IPS-15b (cell line): ENCODE data around the gene DMXL2.
"Not testable (repeated sequence)": the region's sequence is repeated elsewhere in the genome, so short reads cannot be mapped to it uniquely, and the experiment has no call there.

ENCODE experiments used
- H3K27me3 ChIP-seq: one replicate; pipeline ENCODE4 v1.6.1; 2013; ENCODE audit warnings: low read length; ENCODE audit not compliant: control insufficient read depth, insufficient read depth
- H3K36me3 ChIP-seq: one replicate; pipeline ENCODE4 v1.6.1; 2013; ENCODE audit warnings: low read length; ENCODE audit not compliant: control insufficient read depth, insufficient read depth
- H3K4me1 ChIP-seq: one replicate; pipeline ENCODE4 v1.6.1; 2013; ENCODE audit warnings: mild to moderate bottlenecking, low read length; ENCODE audit not compliant: control insufficient read depth, insufficient read depth
- H3K4me3 ChIP-seq: one replicate; pipeline ENCODE4 v1.5.1; 2013; ENCODE audit warnings: low read depth, low read length
- H3K9ac ChIP-seq: one replicate; pipeline ENCODE4 v1.6.1; 2013; ENCODE audit warnings: low read depth, mild to moderate bottlenecking, low read length
- H3K9me3 ChIP-seq: one replicate; pipeline ENCODE4 v1.6.1; 2013; ENCODE audit warnings: mild to moderate bottlenecking, low read length; ENCODE audit not compliant: control insufficient read depth, insufficient read depth

Gene DMXL2

GRCh38 chr15:51622604-51623370 is at the start of gene DMXL2:
DMXL2 (minus strand) TSS chr15:51622771; CDS start chr15:51622545, 226 bp downstream.
- H3K4me3 ChIP-seq, result peak within 1 kb of the TSS; percentile 98
- peaks cover 9% of the 10 kb centered on the region for H3K4me1 ChIP-seq
- H3K9ac ChIP-seq, result peak within 1 kb of the TSS; percentile 70
- H3K9me3 ChIP-seq, result no peaks in the 10 kb centered on the region
- H3K36me3 ChIP-seq, result no peaks in the 10 kb centered on the region
- peaks cover 24% of the 10 kb centered on the region for H3K27me3 ChIP-seq

GRCh38 chr15:51672155-51672687 is 49.6 kb upstream of the DMXL2 start:
- H3K9ac ChIP-seq, result no peak overlapping the region
- no peaks in the 10 kb centered on the region for H3K9me3 ChIP-seq
- H3K27me3 ChIP-seq, result peaks cover 3% of the 10 kb centered on the region
- H3K4me3 ChIP-seq, result no peak overlapping the region
- peaks cover 15% of the 10 kb centered on the region for H3K4me1 ChIP-seq
- H3K36me3 ChIP-seq, result no peaks in the 10 kb centered on the region

- Histone ChIP-seq H3K4me1 (peaks cover 6% of the 10 kb centered on the region), H3K27me3 (peaks cover 3% of the 10 kb centered on the region), H3K9me3 (no peaks in the 10 kb centered on the region), H3K9ac (no peak overlapping the region), H3K36me3 (no peaks in the 10 kb centered on the region), H3K4me3 (no peak overlapping the region)
These were observed 46.8 kb upstream of the DMXL2 start for GRCh38 chr15:51669381-51669780.

- Histone ChIP-seq H3K27me3 (peaks cover 2% of the 10 kb centered on the region), H3K36me3 (no peaks in the 10 kb centered on the region), H3K4me1 (peaks cover 6% of the 10 kb centered on the region), H3K9me3 (no peaks in the 10 kb centered on the region), H3K4me3 (no peak overlapping the region), H3K9ac (no peak overlapping the region)
These were observed 45.9 kb upstream of the DMXL2 start for GRCh38 chr15:51668446-51668845.

- H3K9ac ChIP-seq, result no peak overlapping the region
These were observed 44.9 kb upstream of the DMXL2 start for GRCh38 chr15:51667478-51667877.

GRCh38 chr15:51661072-51661471 is 38.5 kb upstream of the DMXL2 start:
- H3K27me3 ChIP-seq, result no peaks in the 10 kb centered on the region
- H3K9me3 ChIP-seq, result no peaks in the 10 kb centered on the region
- H3K4me3 ChIP-seq, result no peak overlapping the region
- H3K36me3 ChIP-seq, result no peaks in the 10 kb centered on the region
- no peaks in the 10 kb centered on the region for H3K4me1 ChIP-seq
- H3K9ac ChIP-seq, result no peak overlapping the region

More at GRCh38 chr15:51667478-51667877, 44.9 kb upstream of the DMXL2 start:
- no peaks in the 10 kb centered on the region for H3K9me3 ChIP-seq
- H3K4me1 ChIP-seq, result peaks cover 5% of the 10 kb centered on the region
- no peaks in the 10 kb centered on the region for H3K27me3 ChIP-seq
- no peaks in the 10 kb centered on the region for H3K36me3 ChIP-seq
- H3K4me3 ChIP-seq, result no peak overlapping the region

- Histone ChIP-seq H3K4me1 (no peaks in the 10 kb centered on the region), H3K9ac (no peak overlapping the region), H3K36me3 (no peaks in the 10 kb centered on the region), H3K4me3 (no peak overlapping the region), H3K27me3 (no peaks in the 10 kb centered on the region), H3K9me3 (no peaks in the 10 kb centered on the region)
These were observed 36.1 kb upstream of the DMXL2 start for GRCh38 chr15:51658664-51659063.

- not testable (repeated sequence) for H3K36me3 ChIP-seq, H3K4me3 ChIP-seq, H3K4me1 ChIP-seq, H3K9me3 ChIP-seq, H3K9ac ChIP-seq, H3K27me3 ChIP-seq
These were observed 33.0 kb upstream of the DMXL2 start for GRCh38 chr15:51655401-51656057.

- H3K36me3 ChIP-seq, result no peaks in the 10 kb centered on the region
- H3K9ac ChIP-seq, result no peak overlapping the region
- no peaks in the 10 kb centered on the region for H3K4me1 ChIP-seq
- H3K4me3 ChIP-seq, result no peak overlapping the region
- H3K9me3 ChIP-seq, result no peaks in the 10 kb centered on the region
- no peaks in the 10 kb centered on the region for H3K27me3 ChIP-seq
These were observed 29.6 kb upstream of the DMXL2 start for GRCh38 chr15:51652084-51652668.

- Histone ChIP-seq H3K9ac (no peak overlapping the region), H3K4me1 (no peaks in the 10 kb centered on the region), H3K4me3 (no peak overlapping the region), H3K36me3 (no peaks in the 10 kb centered on the region), H3K27me3 (no peaks in the 10 kb centered on the region), H3K9me3 (no peaks in the 10 kb centered on the region)
These were observed 27.3 kb upstream of the DMXL2 start for GRCh38 chr15:51649659-51650521.

- not testable (repeated sequence) for H3K9ac ChIP-seq, H3K36me3 ChIP-seq, H3K27me3 ChIP-seq, H3K9me3 ChIP-seq, H3K4me1 ChIP-seq, H3K4me3 ChIP-seq
These were observed 26.1 kb upstream of the DMXL2 start for GRCh38 chr15:51648643-51649042.
